GM21717 (cell line): ENCODE data around the gene HOXA13.

Source experiments
- ATAC-seq: cut with Tn5 transposase; IDR thresholded peaks from one replicate; pipeline ENCODE4 v1.9.1; 2021; ENCODE audit warnings: mild to moderate bottlenecking, moderate library complexity; ENCODE audit not compliant: unreplicated experiment

HOXA13 gene

GRCh38 chr7:27149842-27150567 lies 49.9 kb downstream of the HOXA13 start:
- peak; percentile 9 for ATAC-seq

DNA sequence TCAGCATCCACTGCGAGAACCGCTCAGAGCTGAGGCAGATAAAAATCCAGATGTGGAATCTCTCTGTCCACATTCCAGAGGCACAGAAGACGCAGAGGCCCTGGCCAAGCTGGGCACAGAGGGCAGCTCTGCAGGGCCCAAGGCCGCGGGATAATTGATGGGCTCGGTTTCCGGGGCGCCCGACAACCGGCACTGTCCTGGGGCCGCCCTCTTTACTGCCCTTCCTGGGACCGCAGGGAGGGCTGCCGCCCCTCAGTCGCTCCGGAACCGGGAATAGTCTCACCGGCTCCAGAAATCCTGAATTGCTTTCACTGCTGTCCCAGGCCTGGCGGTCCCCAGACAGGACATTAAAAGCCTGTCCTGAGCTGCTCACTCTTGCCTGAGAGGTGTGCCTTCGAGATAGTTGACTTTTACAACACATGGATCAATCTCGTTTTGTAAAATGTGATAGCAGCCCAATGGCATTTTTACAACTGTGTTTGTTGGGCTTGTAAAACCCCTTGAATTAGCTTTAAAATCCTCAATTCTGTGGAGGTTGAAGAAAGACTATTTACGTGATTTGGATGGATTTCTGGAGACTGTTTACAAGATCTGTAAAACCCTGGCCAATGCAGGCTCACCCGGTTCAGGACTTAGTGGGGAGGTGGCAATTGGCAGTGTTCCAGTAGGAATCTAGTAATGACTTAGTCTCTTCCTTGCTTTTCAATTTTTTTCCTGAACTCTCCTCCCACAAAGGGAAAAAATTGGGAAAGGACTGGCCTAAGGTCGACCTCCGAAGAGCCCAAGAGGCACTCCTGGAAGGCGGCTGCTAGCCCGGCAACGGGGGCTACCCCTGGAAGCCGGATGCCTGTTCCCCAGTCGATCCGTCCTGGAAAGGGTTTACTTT lies 50.9 kb downstream of the HOXA13 start:
- ATAC-seq, result no peak

- ATAC-seq, result no peak
Measured at GRCh38 chr7:27148031-27148755, 51.7 kb downstream of the HOXA13 start.

DNA sequence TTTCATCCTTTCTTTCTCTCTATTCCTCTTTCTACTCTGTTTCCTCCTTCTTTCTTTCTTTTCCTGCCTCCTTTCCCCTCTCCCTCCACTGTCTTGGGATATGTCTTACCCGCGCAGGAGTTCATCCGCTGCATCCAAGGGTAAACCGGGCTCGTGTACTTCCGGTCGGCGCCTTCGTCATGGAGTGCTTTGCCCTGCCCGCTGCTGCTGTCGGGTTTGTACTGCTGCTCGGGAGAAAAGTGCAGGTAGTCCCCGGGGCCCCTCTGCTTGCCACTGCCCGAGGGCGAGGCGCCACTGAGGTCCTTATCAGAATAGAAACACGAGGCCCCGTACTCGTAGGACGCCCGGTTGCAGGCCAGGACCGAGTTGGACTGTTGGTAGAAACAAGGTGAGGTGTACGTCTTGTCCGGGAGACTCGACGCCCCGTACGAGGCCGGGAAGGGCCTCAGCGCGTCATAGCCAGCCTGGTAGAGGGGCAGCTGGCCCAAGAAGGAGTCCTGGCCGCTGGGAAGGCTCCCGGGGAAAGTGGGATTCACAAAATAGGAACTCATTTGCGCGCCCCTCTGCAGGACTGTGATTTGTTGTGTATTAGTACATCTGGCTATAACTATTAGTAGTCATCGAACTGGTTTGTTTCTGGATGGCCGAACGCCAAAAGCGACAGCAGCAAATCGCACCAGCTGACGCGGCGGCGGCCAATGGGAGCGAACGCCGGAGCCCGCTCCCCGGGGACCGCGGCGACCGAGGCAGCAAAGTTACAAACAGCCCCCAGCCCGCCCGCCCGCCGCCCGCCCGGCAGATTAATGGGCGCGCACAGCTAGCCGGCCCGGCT lies 52.5 kb downstream of the HOXA13 start, which contains the start of gene HOXA6:
Gene HOXA6, minus strand, starts transcription at position 576 of the 832 bp plus-strand sequence. Its CDS starts 25 bp downstream, at position 551.
- no peak for ATAC-seq

DNA sequence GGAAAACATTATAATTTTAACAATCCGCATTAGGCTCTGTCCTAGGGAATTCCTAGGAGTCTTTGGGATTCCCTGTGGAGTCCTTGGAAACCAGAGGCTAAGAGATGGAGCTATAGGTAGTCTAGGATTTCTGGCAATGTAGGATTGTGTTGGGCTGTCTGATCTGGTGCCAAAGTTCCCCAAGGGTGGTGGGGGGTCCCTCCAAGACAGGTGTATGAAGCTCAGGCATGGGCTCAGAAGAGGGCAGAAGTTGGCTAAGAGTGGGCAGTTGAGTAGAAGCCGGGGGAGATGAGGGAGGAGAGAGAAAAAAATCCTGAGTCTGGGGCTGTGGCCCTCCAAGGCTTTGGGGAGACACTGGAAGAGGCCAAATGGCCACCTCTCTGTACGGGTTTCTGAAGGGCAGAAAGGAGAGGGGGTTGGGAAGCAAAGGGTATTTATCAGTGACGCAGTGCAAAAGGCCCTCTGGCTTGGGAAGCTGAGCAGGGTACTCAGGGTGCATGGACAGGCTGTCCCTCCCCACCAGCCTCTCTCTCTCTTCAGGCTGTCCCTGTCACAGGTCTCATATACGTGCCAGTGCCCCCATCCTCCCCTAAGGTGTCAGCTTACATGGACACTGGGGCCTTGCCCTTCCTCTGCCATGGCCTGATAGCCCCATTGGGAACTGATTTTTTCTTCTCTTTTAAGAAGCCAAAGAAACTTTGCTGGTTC lies 53.2 kb downstream of the HOXA13 start:
- no peak for ATAC-seq

DNA sequence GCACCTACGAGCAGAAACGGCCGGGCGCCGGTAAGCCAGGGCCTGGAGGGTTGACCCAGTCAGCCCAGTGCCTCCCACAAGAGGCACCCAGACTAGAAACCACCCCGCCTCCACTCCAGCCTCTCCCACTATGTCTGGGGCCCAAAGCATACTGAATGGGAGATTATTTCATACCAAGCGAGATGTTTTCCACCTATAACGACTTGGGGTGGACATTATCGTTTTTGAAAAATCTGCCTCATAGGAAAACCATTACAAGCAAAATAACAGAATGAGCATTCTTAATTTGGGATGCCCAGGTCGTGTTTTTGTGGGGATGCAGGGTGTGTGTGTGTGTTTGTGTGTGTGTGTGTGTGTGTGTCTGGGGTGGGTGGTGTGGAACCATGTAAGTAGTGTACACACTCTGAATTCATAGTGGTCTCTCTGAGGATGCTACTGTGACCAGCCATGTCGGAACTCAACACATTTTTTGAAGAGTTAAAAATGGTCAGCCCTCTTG lies 53.9 kb downstream of the HOXA13 start:
- no peak for ATAC-seq

- no peak for ATAC-seq
Measured at GRCh38 chr7:27145165-27145913, 54.6 kb downstream of the HOXA13 start.

DNA sequence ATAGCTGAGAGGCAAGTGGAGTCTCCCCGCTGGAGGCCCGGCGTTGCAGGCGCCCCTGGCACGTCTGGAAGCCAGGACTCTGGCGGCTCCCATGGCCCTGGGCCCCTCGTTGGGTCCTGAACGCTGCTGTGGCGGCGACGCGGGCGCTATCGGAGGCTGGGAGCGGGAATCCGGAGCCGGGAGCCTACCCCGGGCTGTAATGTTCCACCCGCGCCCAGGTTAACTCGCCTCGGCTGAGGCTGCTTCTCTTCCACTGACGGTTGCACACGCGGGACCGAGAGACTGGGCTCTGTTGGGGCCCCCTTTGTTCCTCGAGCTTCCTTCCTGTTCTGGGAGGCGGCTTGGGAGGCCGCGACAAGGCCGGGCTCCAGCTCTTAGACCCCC lies 55.1 kb downstream of the HOXA13 start:
- ATAC-seq, result no peak
